ENCODE data around the gene COX14. TPM values are rescaled to one million over a fixed set of nuclear protein-coding genes. Genes with fewer than 3 reads are reported as not detected.
A peak's percentile ranks its signal among the peaks of the same experiment; 100 is the strongest.

COX14 gene
- total RNA-seq, 1 experiment from 2014 or later, result 31.9 TPM

DNA sequence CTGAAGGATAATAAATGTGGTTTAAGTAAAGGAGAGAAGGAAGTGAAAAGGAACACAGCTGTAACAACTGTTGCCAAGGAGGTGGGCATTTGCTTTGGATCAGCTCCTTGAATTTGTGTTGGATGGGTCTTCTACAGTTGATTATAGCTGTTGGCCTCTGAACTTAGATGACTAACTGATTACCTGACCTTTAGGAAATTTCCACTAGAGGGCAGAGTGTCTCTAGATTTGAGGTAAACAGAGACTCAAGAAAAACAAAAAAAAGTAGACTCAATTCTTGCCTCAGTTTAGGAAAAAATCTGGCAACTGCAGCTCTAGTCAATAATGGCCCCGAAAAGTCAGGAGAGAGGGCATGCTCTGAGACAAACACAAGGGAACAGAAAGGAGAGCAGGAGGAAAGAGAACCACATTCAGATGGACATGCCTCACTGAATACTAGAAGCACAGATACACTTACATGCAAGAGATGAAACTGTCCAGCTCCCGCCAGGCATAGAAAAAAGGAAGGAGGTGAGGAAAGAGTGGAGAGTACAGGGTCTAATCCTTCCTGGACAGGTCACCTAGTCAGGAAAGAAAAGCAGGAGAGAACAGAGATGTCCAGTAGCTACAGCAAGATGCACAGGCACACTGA, 20.6 kb downstream of the COX14 start:
- Mint-ChIP-seq H3K9me3 (no peaks in the 10 kb centered on the region), H3K4me3 (no peak overlapping the region), H3K27ac (peak overlapping the region in 1 of 3 experiments; percentile 21; a peak in 3 of 7 replicates), H3K4me1 (no peaks in the 10 kb centered on the region), H3K36me3 (ENCODE audit: insufficient read depth in 1 of 3, low read depth in 3 of 3) (peaks cover 24 to 73% (median 47%) of the 10 kb centered on the region in 3 experiments; a peak in 6 of 7 replicates), H3K27me3 (ENCODE audit: low read depth) (no peaks in the 10 kb centered on the region)
- H3K18ac ChIP-seq (ENCODE audit: insufficient read length, low read depth, low read length), result no peak overlapping the region
- H3T11ph ChIP-seq (ENCODE audit: low read length), result no peak overlapping the region
- H2AFZ ChIP-seq (ENCODE audit: low read length), result no peak overlapping the region
- H3K23ac ChIP-seq (ENCODE audit: insufficient read length, low read depth, low read length), result no peak overlapping the region
- no peak overlapping the region for H3K9ac ChIP-seq (ENCODE audit: extremely low read depth, insufficient read length, low read length)
- H2AK5ac ChIP-seq (ENCODE audit: insufficient read length, low read length), result no peak overlapping the region
- H3K23me2 ChIP-seq (ENCODE audit: insufficient read length, low read depth, low read length, poor library complexity, severe bottlenecking), result no peaks in the 10 kb centered on the region
- DNase-seq, result no peak
- H3K79me2 ChIP-seq (ENCODE audit: insufficient read depth, low read length), result no peaks in the 10 kb centered on the region
- no peak overlapping the region for H3K14ac ChIP-seq (ENCODE audit: insufficient read depth, low read length)
- H3K9me3 ChIP-seq (ENCODE audit: control insufficient read depth, low read depth, low read length), result no peaks in the 10 kb centered on the region
- no peaks in the 10 kb centered on the region for H3K4me1 ChIP-seq (ENCODE audit: insufficient read depth, low read length)
- H3K27ac ChIP-seq (ENCODE audit: insufficient read length, low read depth, low read length), result no peak overlapping the region
- H2BK5ac ChIP-seq (ENCODE audit: insufficient read length, low read length), result no peak overlapping the region
- H2BK12ac ChIP-seq (ENCODE audit: insufficient read length, low read depth, low read length), result no peak overlapping the region
- H4K5ac ChIP-seq (ENCODE audit: insufficient read length, low read depth, low read length), result no peak overlapping the region
- no peak overlapping the region for H2BK20ac ChIP-seq (ENCODE audit: low read depth, low read length, poor library complexity, severe bottlenecking)
- no peak overlapping the region for H3K56ac ChIP-seq (ENCODE audit: insufficient read length, low read depth, low read length)
- no peak overlapping the region for H4K8ac ChIP-seq (replicated peaks; ENCODE audit: insufficient read length, low read depth, low read length)
- H3K27me3 ChIP-seq (ENCODE audit: insufficient read depth, low read length), result no peaks in the 10 kb centered on the region
- no peak overlapping the region for H4K91ac ChIP-seq (ENCODE audit: insufficient read length, low read depth, low read length)
- no peaks in the 10 kb centered on the region for H3K79me1 ChIP-seq (ENCODE audit: insufficient read depth, low read depth, low read length, poor library complexity, severe bottlenecking)
- no CpG with 5 or more reads among the region's 2 CpGs for WGBS (ENCODE audit: extremely low coverage, insufficient read length, low lambda C conversion rate)
- H3K4me2 ChIP-seq (ENCODE audit: insufficient read depth, insufficient read length, low read length), result no peak overlapping the region
- H3K4ac ChIP-seq (ENCODE audit: low read depth, low read length), result no peak overlapping the region
- no peaks in the 10 kb centered on the region for H4K20me1 ChIP-seq (ENCODE audit: control insufficient read depth, insufficient read depth, insufficient read length)
- H2BK15ac ChIP-seq (ENCODE audit: low read depth, low read length), result no peak overlapping the region
- H2BK120ac ChIP-seq (ENCODE audit: low read depth, low read length, poor library complexity, severe bottlenecking), result no peak overlapping the region
- TF ChIP-seq, protein P1, sequence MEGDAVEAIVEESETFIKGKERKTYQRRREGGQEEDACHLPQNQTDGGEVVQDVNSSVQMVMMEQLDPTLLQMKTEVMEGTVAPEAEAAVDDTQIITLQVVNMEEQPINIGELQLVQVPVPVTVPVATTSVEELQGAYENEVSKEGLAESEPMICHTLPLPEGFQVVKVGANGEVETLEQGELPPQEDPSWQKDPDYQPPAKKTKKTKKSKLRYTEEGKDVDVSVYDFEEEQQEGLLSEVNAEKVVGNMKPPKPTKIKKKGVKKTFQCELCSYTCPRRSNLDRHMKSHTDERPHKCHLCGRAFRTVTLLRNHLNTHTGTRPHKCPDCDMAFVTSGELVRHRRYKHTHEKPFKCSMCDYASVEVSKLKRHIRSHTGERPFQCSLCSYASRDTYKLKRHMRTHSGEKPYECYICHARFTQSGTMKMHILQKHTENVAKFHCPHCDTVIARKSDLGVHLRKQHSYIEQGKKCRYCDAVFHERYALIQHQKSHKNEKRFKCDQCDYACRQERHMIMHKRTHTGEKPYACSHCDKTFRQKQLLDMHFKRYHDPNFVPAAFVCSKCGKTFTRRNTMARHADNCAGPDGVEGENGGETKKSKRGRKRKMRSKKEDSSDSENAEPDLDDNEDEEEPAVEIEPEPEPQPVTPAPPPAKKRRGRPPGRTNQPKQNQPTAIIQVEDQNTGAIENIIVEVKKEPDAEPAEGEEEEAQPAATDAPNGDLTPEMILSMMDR (conservative IDR thresholded peaks at IDR 0.05), result peak; percentile 76

Measured in H9 (cell line).